Panc1 (cell line): ENCODE results near the gene BRSK1. TPM values are rescaled to one million over a fixed set of nuclear protein-coding genes. Genes with fewer than 3 reads are reported as not detected.

Source experiments
- ATAC-seq: fragments of 200-7000 bp; cut with Tn5 transposase; 2 replicates; pipeline ENCODE4 v1.9.1; 2020; ENCODE audit warnings: mild to moderate bottlenecking, moderate library complexity
- BruUV-seq: library from RNA; stranded (reverse); fragments of 400-500 nt; replicated peaks from 2 replicates; lab custom pipeline; 2021; lab: Mats Ljungman, UMichigan
- CTCF ChIA-PET: fragments of 300-600 bp; sonication (Branson Sonifier 250); formaldehyde crosslinking; loops from one replicate; lab custom pipeline; 2022; ENCODE audit warnings: antibody characterized with exemption; lab: Charles Lee
- POLR2A ChIA-PET: fragments of 300-600 bp; sonication (Branson Sonifier 250); formaldehyde crosslinking; loops from one replicate; lab custom pipeline; 2022; ENCODE audit warnings: antibody characterized with exemption; lab: Charles Lee
- DNase-seq: peaks from one replicate; pipeline ENCODE4 v3.0.0-alpha.2; 2010; ENCODE audit warnings: low read depth, low spot score
- H3K27ac ChIP-seq: 2 replicates; pipeline ENCODE4 v1.5.1; 2011; ENCODE audit warnings: mild to moderate bottlenecking, low read length, inconsistent platforms
- H3K27me3 ChIP-seq: fragments of 200-500 bp; sonication (Bioruptor generic); 2 replicates; pipeline ENCODE4 v1.6.0; 2014; ENCODE audit warnings: low read length, inconsistent platforms; ENCODE audit not compliant: control insufficient read depth, insufficient read depth
- H3K36me3 ChIP-seq: fragments of 200-500 bp; sonication (Bioruptor generic); 2 replicates; pipeline ENCODE4 v1.5.1; 2014; ENCODE audit warnings: inconsistent platforms, mild to moderate bottlenecking, low read length, moderate library complexity; ENCODE audit not compliant: control insufficient read depth, insufficient read depth
- H3K4me1 ChIP-seq: 2 replicates; pipeline ENCODE4 v1.5.1; 2011; ENCODE audit warnings: inconsistent platforms, mild to moderate bottlenecking, low read length, moderate library complexity; ENCODE audit not compliant: control insufficient read depth, insufficient read depth
- H3K4me3 ChIP-seq, 2 experiments: 2 replicates each; pipeline ENCODE4 v1.5.1; 2011 to 2012; ENCODE audit warnings: low read depth in 2 of 2, low read length in 2 of 2, mild to moderate bottlenecking in 2 of 2, inconsistent platforms in 1 of 2, moderate library complexity in 1 of 2
- H3K9me3 ChIP-seq: fragments of 200-500 bp; sonication (Bioruptor generic); 2 replicates; pipeline ENCODE4 v1.5.1; 2014; ENCODE audit warnings: low read depth, mild to moderate bottlenecking, inconsistent platforms, low read length, moderate library complexity; ENCODE audit not compliant: control insufficient read depth, insufficient read depth
- CTCF ChIP-seq: fragments of 450-650 bp; IDR thresholded peaks from 2 replicates; pipeline ENCODE4 v1.5.1; 2017; ENCODE audit warnings: mild to moderate bottlenecking
- POLR2AphosphoS5 ChIP-seq: IDR thresholded peaks from 2 replicates; pipeline ENCODE4 v1.6.1; 2012; ENCODE audit warnings: mild to moderate bottlenecking, low read depth, low read length, moderate library complexity
- REST ChIP-seq, 2 experiments: IDR thresholded peaks; 2 replicates each; pipeline ENCODE4 v1.6.1; 2011 to 2012; ENCODE audit warnings: low read depth in 2 of 2, control low read depth in 1 of 2, low read length in 1 of 2, mild to moderate bottlenecking in 1 of 2, moderate library complexity in 1 of 2; ENCODE audit not compliant: insufficient read depth in 1 of 2
- SIN3A ChIP-seq: IDR thresholded peaks from 2 replicates; pipeline ENCODE4 v1.6.1; 2012; ENCODE audit warnings: low read depth, mild to moderate bottlenecking, low read length, moderate library complexity, borderline replicate concordance; ENCODE audit not compliant: insufficient read depth
- TCF7L2 ChIP-seq: IDR thresholded peaks from 2 replicates; pipeline ENCODE4 v1.6.1; 2011; ENCODE audit warnings: mild to moderate bottlenecking, low read depth, low read length, inconsistent platforms
- in situ Hi-C: cut with HindIII; loops from 2 replicates; pipeline ENCODE4 v1.10.0; 2016; ENCODE audit warnings: low sequenced_read_pairs, low pct_unique_long_range_greater_than_20kb
- intact Hi-C: fragments of 100-400 bp; cut with micrococcal nuclease; formaldehyde crosslinking; loops from one replicate; pipeline ENCODE4 v1.10.0; 2022; ENCODE audit not compliant: unreplicated experiment
- total RNA-seq: library from RNA; stranded (reverse); gene quantifications from one replicate; pipeline ENCODE4 v1.2.1, GENCODE V29; 2021; ENCODE audit not compliant: unreplicated experiment

The BRSK1 gene
- total RNA-seq, 1 experiment from 2014 or later = 7.9 TPM

GRCh38 chr19:55251341-55252081, 32.3 kb upstream of the BRSK1 start:
- Histone ChIP-seq H3K4me1 (peaks cover 46% of the 10 kb centered on the region), H3K9me3 (no peaks in the 10 kb centered on the region), H3K36me3 (no peaks in the 10 kb centered on the region), H3K27me3 (no peaks in the 10 kb centered on the region), H3K27ac (no peak overlapping the region), H3K4me3 (no peak overlapping the region)
- CTCF ChIA-PET = no interaction called here
- intact Hi-C loops = no loop called here
- POLR2A ChIA-PET = no interaction called here
- no peak for DNase-seq
- TF ChIP-seq CTCF (no peak), TCF7L2 (no peak), REST (IDR thresholded peaks at IDR 0.05; ENCODE audit: insufficient read depth in 1 of 2, low read depth in 2 of 2, low read length in 1 of 2) (no peak), POLR2AphosphoS5 (no peak), SIN3A (no peak)
- no peak for ATAC-seq
- in situ Hi-C loops = no loop called here
- BruUV-seq = no TSS peak

GRCh38 chr19:55252760-55253663, 30.8 kb upstream of the BRSK1 start:
- Histone ChIP-seq H3K9me3 (no peaks in the 10 kb centered on the region), H3K36me3 (peaks cover 4% of the 10 kb centered on the region; the same call in 1 of the 2 replicates), H3K27ac (no peak overlapping the region), H3K4me1 (peaks cover 40% of the 10 kb centered on the region), H3K27me3 (no peaks in the 10 kb centered on the region), H3K4me3 (no peak overlapping the region)
- intact Hi-C loops = no loop called here
- DNase-seq = no peak
- CTCF ChIA-PET = interaction anchor here (0.7 kb wide), 1 partner anchor 233 kb away, joined by 3 read pairs; no protein-coding TSS in a partner anchor
- in situ Hi-C loops = no loop called here
- ATAC-seq = no peak
- POLR2A ChIA-PET = no interaction called here
- TF ChIP-seq POLR2AphosphoS5 (no peak), CTCF (no peak), REST (IDR thresholded peaks at IDR 0.05; ENCODE audit: insufficient read depth in 1 of 2, low read depth in 2 of 2, low read length in 1 of 2) (no peak), TCF7L2 (no peak), SIN3A (no peak)
- no TSS peak for BruUV-seq
